Smooth muscle cell (in vitro differentiated cells): ENCODE measurements around the gene YAP1. TPM values are rescaled to one million over a fixed set of nuclear protein-coding genes. Genes with fewer than 3 reads are reported as not detected.

ENCODE experiments used
- DNase-seq: peaks from one replicate; lab custom pipeline; 2025; ENCODE audit not compliant: unreplicated experiment; lab: John Stamatoyannopoulos, UW
- H2AFZ ChIP-seq: fragments of 200-600 bp; sonication (generic); 2 replicates; pipeline ENCODE4 v1.6.0; 2016; ENCODE audit warnings: antibody characterized with exemption, low read depth, mild to moderate bottlenecking
- H3F3A ChIP-seq: fragments of 200-600 bp; sonication (generic); 2 replicates; pipeline ENCODE4 v1.6.0; 2017; ENCODE audit warnings: antibody characterized with exemption, low read depth
- H3K27ac ChIP-seq: fragments of 200-600 bp; sonication (generic); 2 replicates; pipeline ENCODE4 v1.5.1; 2016; ENCODE audit warnings: low read depth, mild to moderate bottlenecking
- H3K27me3 ChIP-seq: fragments of 200-600 bp; sonication (generic); 2 replicates; pipeline ENCODE4 v1.6.1; 2016; ENCODE audit warnings: low read depth, mild to moderate bottlenecking
- H3K36me3 ChIP-seq: fragments of 200-600 bp; sonication (generic); 2 replicates; pipeline ENCODE4 v1.5.1; 2016; ENCODE audit warnings: low read depth
- H3K4me1 ChIP-seq: fragments of 200-600 bp; sonication (generic); 2 replicates; pipeline ENCODE4 v1.5.1; 2016; ENCODE audit warnings: low read depth
- H3K4me2 ChIP-seq: fragments of 200-600 bp; sonication (generic); 2 replicates; pipeline ENCODE4 v1.6.0; 2016; ENCODE audit warnings: mild to moderate bottlenecking
- H3K4me3 ChIP-seq: fragments of 200-600 bp; sonication (generic); 2 replicates; pipeline ENCODE4 v1.5.1; 2016; ENCODE audit warnings: mild to moderate bottlenecking
- H3K79me2 ChIP-seq: fragments of 200-600 bp; sonication (generic); 2 replicates; pipeline ENCODE4 v1.6.0; 2016; ENCODE audit warnings: low read depth, mild to moderate bottlenecking
- H3K9ac ChIP-seq: fragments of 200-600 bp; sonication (generic); 2 replicates; pipeline ENCODE4 v1.6.0; 2016; ENCODE audit warnings: low read depth
- H3K9me3 ChIP-seq: fragments of 200-600 bp; sonication (generic); replicated peaks from 2 replicates; pipeline ENCODE4 v1.5.1; 2016; ENCODE audit warnings: low read depth
- H4K20me1 ChIP-seq: fragments of 200-600 bp; sonication (generic); 2 replicates; pipeline ENCODE4 v1.6.0; 2016; ENCODE audit warnings: low read depth
- CTCF ChIP-seq: fragments of 200-600 bp; sonication (generic); IDR thresholded peaks from 2 replicates; pipeline ENCODE4 v1.5.1; 2017; ENCODE audit warnings: borderline replicate concordance, mild to moderate bottlenecking, antibody characterized with exemption; ENCODE audit not compliant: insufficient read depth, poor library complexity, severe bottlenecking
- WGBS: methylation state at CpG from one replicate; pipeline ENCODE4 v1.1.7; 2016; ENCODE audit warnings: low lambda C conversion rate; 5-methylcytosine and 5-hydroxymethylcytosine counted together
- polyA plus RNA-seq: library from polyadenylated mRNA; unstranded; fragments of >200 nt; fragmentation: Nextera tagmentation; extraction: Ambion mirVana; gene quantifications from 2 replicates; pipeline ENCODE4 v1.2.1, GENCODE V29; 2016
- total RNA-seq: library from RNA; depleted of rRNA; stranded (reverse); fragments of >200 nt; gene quantifications from 2 replicates; pipeline ENCODE4 v1.2.3, GENCODE V29; 2014

YAP1 gene
- total and polyA plus RNA-seq, 2 experiments from 2014 or later = 25.1 to 174 TPM

- H3K9ac ChIP-seq = no peak overlapping the region
- H3K4me1 ChIP-seq = no peaks in the 10 kb centered on the region
- no peaks in the 10 kb centered on the region for H3K9me3 ChIP-seq
- WGBS = 79% methylated on average over 2 of the region's 2 CpGs
- H3K79me2 ChIP-seq = peaks cover 88% of the 10 kb centered on the region
- no peak for DNase-seq
- peaks cover 3% of the 10 kb centered on the region for H3F3A ChIP-seq
- no peak for TF ChIP-seq CTCF
- peaks cover 17% of the 10 kb centered on the region for H3K36me3 ChIP-seq
- H2AFZ ChIP-seq = no peak overlapping the region
- H3K4me2 ChIP-seq = no peak overlapping the region
- no peaks in the 10 kb centered on the region for H3K27me3 ChIP-seq
- H4K20me1 ChIP-seq = peaks cover 38% of the 10 kb centered on the region
- no peak overlapping the region for H3K4me3 ChIP-seq
- peak overlapping the region; percentile 27 for H3K27ac ChIP-seq
Measured at GRCh38 chr11:102204174-102204573, 93.9 kb downstream of the YAP1 start.

- Histone ChIP-seq H3K27me3 (no peaks in the 10 kb centered on the region), H3K4me2 (no peak overlapping the region), H3K4me1 (no peaks in the 10 kb centered on the region), H3K9me3 (no peaks in the 10 kb centered on the region), H3F3A (peaks cover 8% of the 10 kb centered on the region), H2AFZ (no peak overlapping the region), H3K4me3 (no peak overlapping the region), H3K79me2 (peaks cover 80% of the 10 kb centered on the region), H3K27ac (no peak overlapping the region), H4K20me1 (peaks cover 31% of the 10 kb centered on the region), H3K36me3 (peaks cover 27% of the 10 kb centered on the region), H3K9ac (no peak overlapping the region)
- TF ChIP-seq CTCF = no peak
- DNase-seq = no peak
- WGBS = 96% methylated on average over 4 of the region's 4 CpGs
Measured at GRCh38 chr11:102205805-102206204, 95.6 kb downstream of the YAP1 start.

- Histone ChIP-seq H2AFZ (no peak overlapping the region), H3F3A (peaks cover 14% of the 10 kb centered on the region), H3K27ac (no peak overlapping the region), H3K27me3 (no peaks in the 10 kb centered on the region), H3K4me1 (no peaks in the 10 kb centered on the region), H3K79me2 (peaks cover 73% of the 10 kb centered on the region), H3K4me3 (no peak overlapping the region), H3K36me3 (peaks cover 24% of the 10 kb centered on the region), H3K4me2 (no peak overlapping the region), H4K20me1 (peaks cover 25% of the 10 kb centered on the region), H3K9ac (no peak overlapping the region), H3K9me3 (no peaks in the 10 kb centered on the region)
- DNase-seq = no peak
- WGBS = 87% methylated on average over 2 of the region's 2 CpGs
- TF ChIP-seq CTCF = no peak
Measured at GRCh38 chr11:102208835-102209234, 98.6 kb downstream of the YAP1 start.

GRCh38 chr11:102214623-102215022, 104.4 kb downstream of the YAP1 start:
- no peaks in the 10 kb centered on the region for H3K9me3 ChIP-seq
- H3F3A ChIP-seq = peaks cover 19% of the 10 kb centered on the region
- H3K36me3 ChIP-seq = peaks cover 21% of the 10 kb centered on the region
- no peak for DNase-seq
- no peak overlapping the region for H3K4me2 ChIP-seq
- no peak overlapping the region for H2AFZ ChIP-seq
- no peaks in the 10 kb centered on the region for H3K4me1 ChIP-seq
- TF ChIP-seq CTCF = no peak
- H4K20me1 ChIP-seq = peaks cover 14% of the 10 kb centered on the region
- H3K27ac ChIP-seq = peak overlapping the region; percentile 17
- H3K4me3 ChIP-seq = no peak overlapping the region
- H3K27me3 ChIP-seq = no peaks in the 10 kb centered on the region
- H3K79me2 ChIP-seq = peaks cover 84% of the 10 kb centered on the region
- no peak overlapping the region for H3K9ac ChIP-seq
